T-helper 2 cell treated with Interferon-gamma antibody and Interleukin-4, amounts not matched to agents 5 μg/mL and 100 μg/mL, for 36 hours (primary cell): ENCODE results near the gene DOK5.

Experiments
- DNase-seq: peaks from one replicate; pipeline ENCODE4 v3.0.0; 2021; ENCODE audit warnings: low spot score
- H3K27ac Mint-ChIP-seq: one replicate; pipeline ENCODE4 v1.8.0; 2021; ENCODE audit warnings: mild to moderate bottlenecking, mixed read lengths
- H3K27me3 Mint-ChIP-seq: one replicate; pipeline ENCODE4 v1.8.0; 2021; ENCODE audit warnings: low read depth, mixed read lengths
- H3K36me3 Mint-ChIP-seq: one replicate; pipeline ENCODE4 v1.8.0; 2021; ENCODE audit warnings: low read depth, mixed read lengths
- H3K4me1 Mint-ChIP-seq: one replicate; pipeline ENCODE4 v1.8.0; 2021; ENCODE audit warnings: low read depth, mixed read lengths
- H3K4me3 Mint-ChIP-seq: one replicate; pipeline ENCODE4 v1.8.0; 2022; ENCODE audit warnings: mild to moderate bottlenecking, moderate library complexity, mixed read lengths
- H3K9me3 Mint-ChIP-seq: one replicate; pipeline ENCODE4 v1.8.0; 2021; ENCODE audit warnings: mixed read lengths

DOK5 gene

GRCh38 chr20:54629632-54630031 lies 154.2 kb downstream of the DOK5 start:
- Mint-ChIP-seq H3K4me3 (no peak overlapping the region), H3K36me3 (no peaks in the 10 kb centered on the region), H3K27me3 (no peaks in the 10 kb centered on the region), H3K27ac (no peak overlapping the region), H3K4me1 (no peaks in the 10 kb centered on the region), H3K9me3 (no peaks in the 10 kb centered on the region)
- DNase-seq: no peak

GRCh38 chr20:54630582-54630981 lies 155.2 kb downstream of the DOK5 start:
- H3K4me1 Mint-ChIP-seq: no peaks in the 10 kb centered on the region
- H3K27ac Mint-ChIP-seq: no peak overlapping the region
- no peaks in the 10 kb centered on the region for H3K27me3 Mint-ChIP-seq
- no peak for DNase-seq
- no peak overlapping the region for H3K4me3 Mint-ChIP-seq
- H3K9me3 Mint-ChIP-seq: no peaks in the 10 kb centered on the region
- no peaks in the 10 kb centered on the region for H3K36me3 Mint-ChIP-seq

GRCh38 chr20:54631059-54631458 lies 155.7 kb downstream of the DOK5 start:
- H3K27me3 Mint-ChIP-seq: no peaks in the 10 kb centered on the region
- H3K27ac Mint-ChIP-seq: no peak overlapping the region
- H3K36me3 Mint-ChIP-seq: no peaks in the 10 kb centered on the region
- no peak for DNase-seq
- no peak overlapping the region for H3K4me3 Mint-ChIP-seq
- H3K4me1 Mint-ChIP-seq: no peaks in the 10 kb centered on the region
- no peaks in the 10 kb centered on the region for H3K9me3 Mint-ChIP-seq

- H3K36me3 Mint-ChIP-seq: no peaks in the 10 kb centered on the region
- no peaks in the 10 kb centered on the region for H3K4me1 Mint-ChIP-seq
- DNase-seq: no peak
- H3K27me3 Mint-ChIP-seq: no peaks in the 10 kb centered on the region
- no peaks in the 10 kb centered on the region for H3K9me3 Mint-ChIP-seq
- H3K27ac Mint-ChIP-seq: no peak overlapping the region
- H3K4me3 Mint-ChIP-seq: no peak overlapping the region
Observed at GRCh38 chr20:54633374-54634355, 158.3 kb downstream of the DOK5 start.

GRCh38 chr20:54636575-54636974 lies 161.2 kb downstream of the DOK5 start:
- H3K27me3 Mint-ChIP-seq: no peaks in the 10 kb centered on the region
- H3K4me3 Mint-ChIP-seq: no peak overlapping the region
- no peaks in the 10 kb centered on the region for H3K36me3 Mint-ChIP-seq
- no peak overlapping the region for H3K27ac Mint-ChIP-seq
- no peaks in the 10 kb centered on the region for H3K9me3 Mint-ChIP-seq
- no peaks in the 10 kb centered on the region for H3K4me1 Mint-ChIP-seq
- DNase-seq: no peak

GRCh38 chr20:54639941-54640340 lies 164.5 kb downstream of the DOK5 start:
- Mint-ChIP-seq H3K4me3 (no peak overlapping the region), H3K4me1 (no peaks in the 10 kb centered on the region), H3K27me3 (no peaks in the 10 kb centered on the region), H3K36me3 (no peaks in the 10 kb centered on the region), H3K27ac (no peak overlapping the region), H3K9me3 (no peaks in the 10 kb centered on the region)
- DNase-seq: no peak

GRCh38 chr20:54640800-54641199 lies 165.4 kb downstream of the DOK5 start:
- no peaks in the 10 kb centered on the region for H3K9me3 Mint-ChIP-seq
- H3K4me3 Mint-ChIP-seq: no peak overlapping the region
- no peaks in the 10 kb centered on the region for H3K4me1 Mint-ChIP-seq
- H3K27ac Mint-ChIP-seq: no peak overlapping the region
- H3K27me3 Mint-ChIP-seq: no peaks in the 10 kb centered on the region
- no peaks in the 10 kb centered on the region for H3K36me3 Mint-ChIP-seq
- no peak for DNase-seq

GRCh38 chr20:54642864-54643667 lies 167.7 kb downstream of the DOK5 start:
- Mint-ChIP-seq H3K27ac (no peak overlapping the region), H3K4me1 (no peaks in the 10 kb centered on the region), H3K36me3 (no peaks in the 10 kb centered on the region), H3K4me3 (no peak overlapping the region), H3K27me3 (no peaks in the 10 kb centered on the region), H3K9me3 (no peaks in the 10 kb centered on the region)
- DNase-seq: no peak

- Mint-ChIP-seq H3K9me3 (no peaks in the 10 kb centered on the region), H3K4me1 (no peaks in the 10 kb centered on the region), H3K27ac (no peak overlapping the region), H3K4me3 (no peak overlapping the region), H3K36me3 (no peaks in the 10 kb centered on the region), H3K27me3 (no peaks in the 10 kb centered on the region)
- DNase-seq: no peak
Observed at GRCh38 chr20:54643761-54644160, 168.4 kb downstream of the DOK5 start.

GRCh38 chr20:54645445-54646155 lies 170.2 kb downstream of the DOK5 start:
- H3K27me3 Mint-ChIP-seq: no peaks in the 10 kb centered on the region
- no peaks in the 10 kb centered on the region for H3K4me1 Mint-ChIP-seq
- H3K27ac Mint-ChIP-seq: no peak overlapping the region
- no peak overlapping the region for H3K4me3 Mint-ChIP-seq
- H3K9me3 Mint-ChIP-seq: no peaks in the 10 kb centered on the region
- H3K36me3 Mint-ChIP-seq: no peaks in the 10 kb centered on the region
- no peak for DNase-seq

GRCh38 chr20:54646156-54646517 lies 170.7 kb downstream of the DOK5 start:
- H3K27me3 Mint-ChIP-seq: no peaks in the 10 kb centered on the region
- DNase-seq: no peak
- no peak overlapping the region for H3K27ac Mint-ChIP-seq
- H3K9me3 Mint-ChIP-seq: no peaks in the 10 kb centered on the region
- no peaks in the 10 kb centered on the region for H3K4me1 Mint-ChIP-seq
- H3K4me3 Mint-ChIP-seq: no peak overlapping the region
- no peaks in the 10 kb centered on the region for H3K36me3 Mint-ChIP-seq

GRCh38 chr20:54648421-54649142 lies 173.2 kb downstream of the DOK5 start:
- Mint-ChIP-seq H3K27me3 (no peaks in the 10 kb centered on the region), H3K27ac (no peak overlapping the region), H3K4me3 (no peak overlapping the region), H3K9me3 (no peaks in the 10 kb centered on the region), H3K4me1 (no peaks in the 10 kb centered on the region), H3K36me3 (no peaks in the 10 kb centered on the region)
- no peak for DNase-seq

- no peak overlapping the region for H3K4me3 Mint-ChIP-seq
- H3K9me3 Mint-ChIP-seq: no peaks in the 10 kb centered on the region
- H3K27me3 Mint-ChIP-seq: no peaks in the 10 kb centered on the region
- no peaks in the 10 kb centered on the region for H3K4me1 Mint-ChIP-seq
- H3K36me3 Mint-ChIP-seq: no peaks in the 10 kb centered on the region
- H3K27ac Mint-ChIP-seq: no peak overlapping the region
- DNase-seq: peak; percentile 37
Observed at GRCh38 chr20:54649511-54649962, 174.1 kb downstream of the DOK5 start.
